HG02885 (cell line): Measurements from ENCODE around the gene RAB7B.

Source experiments
- ATAC-seq: cut with Tn5 transposase; IDR thresholded peaks from one replicate; pipeline ENCODE4 v1.9.1; 2021; ENCODE audit warnings: mild to moderate bottlenecking; ENCODE audit not compliant: unreplicated experiment, poor library complexity

The RAB7B gene

DNA sequence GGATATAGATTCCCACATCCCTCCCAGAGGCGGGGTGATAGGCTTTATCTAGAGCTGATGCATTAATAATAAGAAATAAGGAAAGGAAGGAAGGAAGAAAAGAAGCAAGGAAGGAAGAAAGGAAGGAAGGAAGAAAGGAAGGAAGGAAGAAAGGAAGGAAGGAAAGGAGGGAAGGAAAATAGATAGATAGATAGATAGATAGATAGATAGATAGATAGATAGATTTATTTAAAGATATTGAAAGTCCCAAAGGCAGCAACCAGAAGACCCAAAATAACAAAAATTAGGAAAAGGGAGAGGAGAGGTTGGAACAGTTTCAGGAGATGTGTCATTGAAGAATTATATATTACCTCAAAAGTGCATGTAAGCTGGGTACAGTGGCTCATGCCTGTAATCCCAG is 47.7 kb downstream of the RAB7B start:
- no peak for ATAC-seq

GRCh38 chr1:205954819-205955404 is 48.3 kb downstream of the RAB7B start:
- ATAC-seq = no peak

DNA sequence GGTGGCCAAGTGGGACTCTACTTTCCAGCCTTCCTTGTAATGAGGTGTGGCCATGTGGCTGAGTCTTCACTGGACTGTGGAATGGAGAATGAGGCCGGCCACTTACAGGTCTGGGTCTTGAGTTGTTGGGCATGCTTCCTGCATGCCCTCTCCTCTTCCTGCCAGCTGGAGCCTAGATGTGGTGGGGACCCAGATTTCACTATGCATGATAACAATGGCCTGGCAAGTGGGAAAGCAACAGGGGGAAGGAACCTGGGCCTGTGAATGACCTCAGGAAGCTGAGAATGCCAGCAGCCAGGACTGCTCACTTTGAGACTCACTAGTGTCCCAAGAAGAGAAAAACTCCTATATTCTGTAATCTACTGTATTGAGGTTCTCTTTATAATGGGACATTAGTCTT is 51.4 kb downstream of the RAB7B start:
- ATAC-seq = no peak

DNA sequence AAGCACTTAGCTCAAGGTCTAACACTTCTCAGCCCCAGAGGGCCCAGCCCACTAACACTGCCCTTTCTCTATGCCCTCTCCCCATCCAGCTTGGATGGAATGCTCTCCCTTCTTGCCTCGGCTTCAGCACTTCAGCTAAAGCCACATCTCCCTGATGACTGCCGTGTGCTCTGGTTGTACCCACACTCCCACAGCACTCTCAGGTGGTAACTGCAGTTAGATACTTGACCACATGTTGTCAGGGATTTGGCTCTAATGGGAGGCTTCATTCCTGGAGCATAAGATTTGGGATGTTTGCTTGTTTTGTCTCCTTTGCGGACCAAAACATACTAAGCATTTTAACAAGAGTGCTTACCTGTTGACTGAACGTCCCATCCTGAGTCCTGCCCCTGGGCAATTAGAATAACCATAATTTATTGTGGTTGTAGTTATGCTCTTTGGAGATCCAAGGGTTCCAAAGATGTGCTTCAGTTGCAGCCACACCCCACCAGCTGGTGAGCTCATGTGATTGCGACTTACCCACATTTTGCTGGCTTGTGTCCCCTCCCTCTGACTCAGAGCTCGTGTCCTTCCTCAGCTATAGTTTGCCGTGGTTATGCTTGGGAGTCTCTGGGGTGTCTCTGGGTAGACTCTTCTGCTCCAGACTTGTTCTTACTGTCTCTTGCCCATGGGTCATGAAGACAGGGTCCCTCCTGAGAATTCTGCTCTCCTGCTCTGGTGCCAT is 52.2 kb downstream of the RAB7B start:
- ATAC-seq = no peak

DNA sequence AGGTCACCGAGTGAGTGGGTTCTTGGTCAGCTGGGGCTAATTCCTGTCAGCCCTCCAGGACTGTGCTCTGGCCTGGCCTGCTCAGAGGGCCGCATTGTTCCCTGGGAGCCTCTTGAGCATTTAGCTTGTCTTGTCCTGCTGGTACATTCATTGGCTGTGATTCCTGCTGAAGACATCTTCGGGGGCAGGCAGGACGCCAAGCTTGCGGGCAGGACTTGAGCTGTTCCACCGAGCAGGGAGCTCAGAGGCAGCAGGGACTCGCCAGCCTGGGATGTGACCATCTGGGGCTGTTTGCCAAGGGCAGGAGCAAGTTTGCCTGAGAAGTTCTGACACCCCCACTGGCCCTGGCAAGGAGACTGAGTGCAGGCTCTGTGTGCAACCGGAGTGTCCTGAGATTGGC is 52.9 kb downstream of the RAB7B start:
- ATAC-seq = no peak

GRCh38 chr1:205949753-205950152 is 53.4 kb downstream of the RAB7B start:
- no peak for ATAC-seq

- no peak for ATAC-seq
Observed at GRCh38 chr1:205948886-205949285, 54.3 kb downstream of the RAB7B start.

DNA sequence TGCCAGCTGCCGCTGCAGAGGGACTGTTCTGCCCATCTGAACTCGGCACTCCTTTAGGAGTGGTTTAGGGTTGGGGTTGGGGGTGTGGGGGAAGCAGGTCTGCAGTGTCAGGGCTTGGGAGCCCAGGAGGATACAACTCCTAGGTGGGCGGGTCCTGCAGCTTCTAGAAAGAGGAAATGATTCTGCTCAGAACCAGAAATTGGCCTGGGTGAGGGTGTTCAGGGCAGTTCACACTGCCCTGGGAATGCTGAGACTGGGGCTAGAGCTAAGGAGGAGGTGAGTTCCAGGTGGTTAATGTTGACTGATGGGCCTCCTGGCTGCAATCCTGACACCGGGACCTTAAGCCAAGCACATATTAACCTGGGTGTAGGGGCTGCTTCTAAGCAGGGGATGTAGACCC is 55.2 kb downstream of the RAB7B start:
- no peak for ATAC-seq

- no peak for ATAC-seq
Observed at GRCh38 chr1:205947024-205947423, 56.2 kb downstream of the RAB7B start.

- ATAC-seq = no peak
Observed at GRCh38 chr1:205945069-205945468, 58.1 kb downstream of the RAB7B start.

DNA sequence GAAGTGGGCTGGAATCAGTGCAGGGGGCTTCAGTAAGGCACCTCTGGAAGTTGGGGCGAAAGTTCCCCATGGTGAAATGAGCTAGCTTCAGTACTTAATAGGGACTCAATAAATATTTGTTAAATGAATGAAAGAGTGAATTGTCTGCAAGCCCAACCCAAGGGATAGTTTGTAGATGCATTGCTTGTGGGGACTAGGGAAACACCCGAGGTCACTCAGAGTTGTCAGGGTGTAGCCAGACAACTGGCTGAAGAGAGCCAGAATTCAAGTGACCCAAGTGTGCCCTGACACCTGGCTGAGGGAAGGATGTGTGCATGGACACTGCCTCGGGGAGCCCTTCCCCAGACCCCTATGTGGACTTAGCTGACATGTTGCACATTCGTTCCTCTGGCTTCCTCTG is 58.7 kb downstream of the RAB7B start:
- no peak for ATAC-seq

DNA sequence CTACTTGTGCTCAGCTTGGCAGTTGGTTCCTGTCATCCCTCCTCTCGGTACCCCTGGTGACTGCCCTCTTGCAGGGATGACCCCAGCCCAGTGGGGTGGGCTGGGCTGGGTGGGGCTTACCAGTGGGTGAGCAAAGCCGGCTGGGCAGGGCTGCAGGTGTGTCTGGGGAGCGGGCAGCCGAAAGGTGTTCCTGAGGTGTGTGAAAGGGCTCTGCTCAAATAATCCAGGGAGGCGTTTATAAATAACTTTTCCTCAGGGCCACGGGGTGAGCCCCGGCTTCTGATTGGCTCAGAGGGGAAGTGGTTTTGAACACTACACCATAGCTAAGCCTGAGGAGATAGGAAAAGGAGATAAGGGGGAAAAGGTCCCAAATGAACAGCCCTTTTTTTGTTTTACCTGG is 60.0 kb downstream of the RAB7B start, which contains the start of gene SLC26A9:
Gene SLC26A9, minus strand, starts transcription at position 212 of the 400 bp plus-strand sequence. CDS start 7,636 bp downstream, outside the sequence.
- ATAC-seq = no peak

DNA sequence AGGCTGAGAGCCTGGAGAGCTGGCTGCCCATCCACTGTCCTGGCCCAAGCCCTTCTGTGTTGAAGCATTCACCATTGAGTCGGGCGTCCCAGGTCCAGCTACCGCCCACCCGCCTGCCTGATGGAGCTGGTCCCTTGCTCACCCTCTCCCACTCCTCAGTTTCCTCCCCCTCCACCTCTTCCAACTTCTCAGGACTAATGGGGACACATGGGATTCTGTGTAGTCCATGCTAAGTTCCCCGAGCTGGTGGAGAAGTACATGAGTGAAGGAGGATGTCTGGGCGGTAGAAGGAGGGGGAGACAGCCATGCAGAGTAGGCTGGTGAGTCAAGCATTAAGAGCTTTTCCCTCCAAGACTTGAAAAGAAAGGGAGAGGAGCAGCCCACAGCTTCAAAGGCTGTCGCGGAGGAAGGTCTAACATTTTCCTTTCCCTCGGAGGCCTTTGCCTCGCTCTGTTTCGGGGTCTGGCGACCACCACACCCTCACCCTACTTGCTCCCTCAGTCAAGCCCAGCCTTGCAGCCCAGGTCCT is 60.5 kb downstream of the RAB7B start:
- no peak for ATAC-seq

DNA sequence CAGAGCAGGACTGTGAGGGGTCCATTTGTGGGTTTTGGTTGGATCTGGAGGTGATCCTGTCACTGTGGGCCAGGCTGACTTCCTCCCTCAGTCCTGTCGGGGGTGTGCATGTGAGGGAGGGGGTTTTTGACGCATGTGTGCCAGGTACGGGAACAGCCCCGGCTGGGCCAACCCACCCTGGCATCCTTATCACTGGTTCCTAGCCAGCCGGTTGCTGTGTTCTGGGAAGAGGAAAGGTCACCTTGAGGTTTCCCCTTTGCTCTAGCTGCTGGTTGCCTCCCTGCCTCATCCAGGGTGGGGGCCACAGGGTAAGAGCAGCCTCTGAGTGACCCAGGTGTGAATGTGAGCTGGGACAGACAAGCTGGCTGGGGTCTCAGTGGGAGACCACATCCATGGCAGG is 62.5 kb downstream of the RAB7B start:
- no peak for ATAC-seq

- ATAC-seq = no peak
Observed at GRCh38 chr1:205939690-205940330, 63.4 kb downstream of the RAB7B start.

GRCh38 chr1:205938682-205939081 is 64.5 kb downstream of the RAB7B start:
- ATAC-seq = no peak

- no peak for ATAC-seq
Observed at GRCh38 chr1:205936846-205937586, 66.2 kb downstream of the RAB7B start.

GRCh38 chr1:205936311-205936710 is 66.9 kb downstream of the RAB7B start:
- ATAC-seq = no peak

GRCh38 chr1:205935869-205936268 is 67.3 kb downstream of the RAB7B start:
- no peak for ATAC-seq

GRCh38 chr1:205934788-205935187 is 68.4 kb downstream of the RAB7B start:
- no peak for ATAC-seq
